SK-N-SH treated with all-trans-retinoic acid at 6 μM for 48 hours (cell line): Measurements from ENCODE around the gene TBC1D22B.
A peak's percentile ranks its signal among the peaks of the same experiment; 100 is the strongest.

Source experiments
- ATAC-seq: fragments of 200-7000 bp; cut with Tn5 transposase; 3 replicates; pipeline ENCODE4 v1.9.1; 2020; ENCODE audit warnings: mild to moderate bottlenecking, moderate library complexity
- ARNTL ChIP-seq: fragments of 450-650 bp; formaldehyde crosslinking; IDR thresholded peaks from 2 replicates; pipeline ENCODE4 v1.5.0; 2020; ENCODE audit warnings: low read depth, mild to moderate bottlenecking, moderate library complexity, borderline replicate concordance
- BACH2 ChIP-seq: fragments of 250-450 bp; sonication (Bioruptor Pico); IDR thresholded peaks from 2 replicates; pipeline ENCODE4 v1.9.0; 2021; ENCODE audit warnings: mild to moderate bottlenecking, borderline replicate concordance
- CREB5 ChIP-seq: fragments of 250-450 bp; sonication (Bioruptor Pico); IDR thresholded peaks from 2 replicates; pipeline ENCODE4 v1.5.1; 2020; ENCODE audit warnings: low read depth, mild to moderate bottlenecking, moderate library complexity
- CSDC2 ChIP-seq: fragments of 250-450 bp; sonication (Bioruptor Pico); IDR thresholded peaks from 2 replicates; pipeline ENCODE4 v1.5.0; 2020; ENCODE audit warnings: mild to moderate bottlenecking, moderate library complexity
- CSRNP3 ChIP-seq: fragments of 250-450 bp; sonication (Bioruptor Pico); IDR thresholded peaks from 2 replicates; pipeline ENCODE4 v1.5.1; 2021; ENCODE audit warnings: mild to moderate bottlenecking, moderate library complexity
- ESRRG ChIP-seq: fragments of 250-450 bp; sonication (Bioruptor Pico); IDR thresholded peaks from 2 replicates; pipeline ENCODE4 v1.6.1; 2021; ENCODE audit warnings: mild to moderate bottlenecking
- GLIS3 ChIP-seq: fragments of 250-450 bp; sonication (Bioruptor Pico); IDR thresholded peaks from 2 replicates; pipeline ENCODE4 v1.5.0; 2020; ENCODE audit warnings: mild to moderate bottlenecking, moderate library complexity
- OSR1 ChIP-seq: fragments of 250-450 bp; sonication (Bioruptor Pico); IDR thresholded peaks from 2 replicates; pipeline ENCODE4 v1.8.0; 2022; ENCODE audit warnings: moderate library complexity, mild to moderate bottlenecking, inconsistent platforms
- PATZ1 ChIP-seq: fragments of 250-450 bp; sonication (Bioruptor Pico); IDR thresholded peaks from 2 replicates; pipeline ENCODE4 v1.8.0; 2020; ENCODE audit warnings: mild to moderate bottlenecking, moderate library complexity, borderline replicate concordance
- POU6F1 ChIP-seq: fragments of 250-450 bp; sonication (Bioruptor Pico); IDR thresholded peaks from 2 replicates; pipeline ENCODE4 v1.8.0; 2021; ENCODE audit warnings: low read depth, mild to moderate bottlenecking, moderate library complexity, borderline replicate concordance
- PPARA ChIP-seq: fragments of 250-450 bp; sonication (Bioruptor Pico); IDR thresholded peaks from 2 replicates; pipeline ENCODE4 v1.5.0; 2020; ENCODE audit warnings: mild to moderate bottlenecking, borderline replicate concordance
- RARB ChIP-seq: fragments of 250-450 bp; sonication (Bioruptor Pico); IDR thresholded peaks from 2 replicates; pipeline ENCODE4 v1.8.0; 2021; ENCODE audit warnings: mild to moderate bottlenecking, moderate library complexity
- SNAI2 ChIP-seq: fragments of 250-450 bp; sonication (Bioruptor Pico); IDR thresholded peaks from 2 replicates; pipeline ENCODE4 v1.5.0; 2020; ENCODE audit warnings: mild to moderate bottlenecking, moderate library complexity
- TCF4 ChIP-seq: fragments of 250-450 bp; sonication (Bioruptor Pico); IDR thresholded peaks from 2 replicates; pipeline ENCODE4 v1.8.0; 2021; ENCODE audit warnings: mild to moderate bottlenecking, moderate library complexity, borderline replicate concordance
- TOX ChIP-seq: fragments of 250-450 bp; sonication (Bioruptor Pico); IDR thresholded peaks from 2 replicates; pipeline ENCODE4 v1.8.0; 2021; ENCODE audit warnings: mild to moderate bottlenecking, moderate library complexity, borderline replicate concordance
- TSHZ2 ChIP-seq: fragments of 250-450 bp; sonication (Bioruptor Pico); IDR thresholded peaks from 2 replicates; pipeline ENCODE4 v1.5.0; 2020; ENCODE audit warnings: mild to moderate bottlenecking, moderate library complexity
- ZC3H10 ChIP-seq: fragments of 250-450 bp; sonication (Bioruptor Pico); IDR thresholded peaks from 2 replicates; pipeline ENCODE4 v1.5.1; 2021; ENCODE audit warnings: mild to moderate bottlenecking, moderate library complexity
- ZFP3 ChIP-seq: fragments of 250-450 bp; sonication (Bioruptor Pico); IDR thresholded peaks from 2 replicates; pipeline ENCODE4 v1.5.0; 2020; ENCODE audit warnings: mild to moderate bottlenecking, moderate library complexity
- ZFP30 ChIP-seq: fragments of 450-650 bp; formaldehyde crosslinking; IDR thresholded peaks from 2 replicates; pipeline ENCODE4 v1.5.0; 2022; ENCODE audit warnings: mild to moderate bottlenecking, moderate library complexity
- ZNF565 ChIP-seq: fragments of 450-650 bp; formaldehyde crosslinking; conservative IDR thresholded peaks from 2 replicates; pipeline ENCODE4 v1.5.0; 2020; ENCODE audit warnings: low read depth, mild to moderate bottlenecking, moderate library complexity
- ZNF70 ChIP-seq: fragments of 450-650 bp; formaldehyde crosslinking; IDR thresholded peaks from 2 replicates; pipeline ENCODE4 v1.5.0; 2020; ENCODE audit warnings: mild to moderate bottlenecking, moderate library complexity
- ZNF8 ChIP-seq: fragments of 450-650 bp; formaldehyde crosslinking; IDR thresholded peaks from 2 replicates; pipeline ENCODE4 v1.5.0; 2020; ENCODE audit warnings: mild to moderate bottlenecking, moderate library complexity

Gene TBC1D22B

GRCh38 chr6:37283671-37284151 is 26.1 kb downstream of the TBC1D22B start:
- ATAC-seq = peak; percentile 46
- no peak for TF ChIP-seq ZNF70 (CRISPR knock-in tag)

GRCh38 chr6:37284781-37285180 is 27.2 kb downstream of the TBC1D22B start:
- ATAC-seq = no peak

GRCh38 chr6:37285861-37286311 is 28.3 kb downstream of the TBC1D22B start:
- no peak for ATAC-seq
- TF ChIP-seq RARB (CRISPR knock-in tag) (no peak), POU6F1 (CRISPR knock-in tag) (no peak), PPARA (CRISPR knock-in tag) (no peak), ARNTL (CRISPR knock-in tag) (no peak), ZC3H10 (CRISPR knock-in tag) (no peak), ZNF565 (CRISPR knock-in tag) (no peak), ESRRG (no peak), TSHZ2 (CRISPR knock-in tag) (no peak), BACH2 (CRISPR knock-in tag) (no peak), SNAI2 (CRISPR knock-in tag) (no peak), OSR1 (no peak), CREB5 (CRISPR knock-in tag) (no peak), ZFP3 (no peak), CSDC2 (CRISPR knock-in tag) (no peak), ZFP30 (CRISPR knock-in tag) (no peak), TOX (CRISPR knock-in tag) (no peak), PATZ1 (no peak), TCF4 (no peak), ZNF8 (no peak)

More at GRCh38 chr6:37284781-37285180, 27.2 kb downstream of the TBC1D22B start:
- no peak for TF ChIP-seq ARNTL (CRISPR knock-in tag)
- no peak for TF ChIP-seq CSRNP3 (CRISPR knock-in tag)
- TF ChIP-seq TSHZ2 (CRISPR knock-in tag) = no peak
- TF ChIP-seq GLIS3 (CRISPR knock-in tag) = no peak
- TF ChIP-seq SNAI2 (CRISPR knock-in tag) = no peak
- TF ChIP-seq, all 23 proteins: peak for 0
